CD4-positive, alpha-beta T cell (primary cell): Measurements from ENCODE around the gene PGF. TPM values are rescaled to one million over a fixed set of nuclear protein-coding genes. Genes with fewer than 3 reads are reported as not detected.

Experiments used
- ATAC-seq: fragments of 200-7000 bp; cut with Tn5 transposase; one replicate; pipeline ENCODE4 v1.10.0; 2022; ENCODE audit warnings: mild to moderate bottlenecking; ENCODE audit not compliant: poor library complexity
- CTCF ChIA-PET: fragments of 350-600 bp; sonication (Branson Sonifier 250); formaldehyde crosslinking; loops from one replicate; lab custom pipeline; 2021; ENCODE audit warnings: antibody characterized with exemption, inconsistent platforms; lab: Charles Lee
- POLR2A ChIA-PET: fragments of 350-600 bp; sonication (Branson Sonifier 250); formaldehyde crosslinking; loops from one replicate; lab custom pipeline; 2021; ENCODE audit warnings: antibody characterized with exemption, inconsistent platforms; lab: Charles Lee
- DNase-seq, 14 experiments: peaks; one replicate each; pipeline ENCODE4 v3.0.0-alpha.2; 2013 to 2020; ENCODE audit warnings: mixed read lengths in 2 of 14
- H3K27ac ChIP-seq, 2 donors: one replicate each; pipeline versions ENCODE4 v1.5.1 to v1.7.0; 2013; ENCODE audit warnings: low read length in 2 of 2, low read depth in 1 of 2, mild to moderate bottlenecking in 1 of 2
- H3K27me3 ChIP-seq, 2 experiments: 1 replicate in 1 of 2; 2 replicates in 1 of 2; pipeline versions ENCODE4 v1.6.1 to v1.7.0; 2013; ENCODE audit warnings: low read length in 2 of 2, control low read depth in 1 of 2, mild to moderate bottlenecking in 1 of 2, moderate library complexity in 1 of 2; ENCODE audit not compliant: insufficient read depth in 2 of 2, control insufficient read depth in 1 of 2
- H3K36me3 ChIP-seq: one replicate; pipeline ENCODE4 v1.6.1; 2013; ENCODE audit warnings: low read length, control low read depth; ENCODE audit not compliant: insufficient read depth
- H3K4me1 ChIP-seq: one replicate; pipeline ENCODE4 v1.6.1; 2013; ENCODE audit warnings: low read length, control low read depth; ENCODE audit not compliant: insufficient read depth
- H3K4me3 ChIP-seq: one replicate; pipeline ENCODE4 v1.5.1; 2013; ENCODE audit warnings: mild to moderate bottlenecking, low read length, moderate library complexity
- H3K9me3 ChIP-seq, 2 experiments: 1 replicate in 1 of 2; 2 replicates in 1 of 2; pipeline versions ENCODE4 v1.6.1 to v1.7.0; 2013; ENCODE audit warnings: low read length in 2 of 2, mild to moderate bottlenecking in 2 of 2, control low read depth in 1 of 2, moderate library complexity in 1 of 2; ENCODE audit not compliant: control insufficient read depth in 1 of 2, insufficient read depth in 1 of 2
- H3K27ac Mint-ChIP-seq: one replicate; pipeline ENCODE4 v1.8.0; 2020; ENCODE audit warnings: mixed read lengths
- H3K27me3 Mint-ChIP-seq: one replicate; pipeline ENCODE4 v1.8.0; 2021; ENCODE audit warnings: mixed read lengths
- H3K36me3 Mint-ChIP-seq: one replicate; pipeline ENCODE4 v1.8.0; 2021; ENCODE audit warnings: low read depth, mixed read lengths
- H3K4me1 Mint-ChIP-seq: one replicate; pipeline ENCODE4 v1.8.0; 2021; ENCODE audit warnings: low read depth, mixed read lengths
- H3K4me3 Mint-ChIP-seq: one replicate; pipeline ENCODE4 v1.8.0; 2020; ENCODE audit warnings: mild to moderate bottlenecking, mixed read lengths
- H3K9me3 Mint-ChIP-seq: one replicate; pipeline ENCODE4 v1.8.0; 2020; ENCODE audit warnings: mixed read lengths
- intact Hi-C, 2 experiments: fragments of 100-400 bp; cut with DNase I in 1 of 2; cut with micrococcal nuclease in 1 of 2; formaldehyde crosslinking; loops; one replicate each; pipeline versions ENCODE4 v1.15.1 to v1.9.0; 2023 to 2025; cut with DNase I, micrococcal nuclease
- total RNA-seq, 174 experiments: library from RNA in 2 of 174; stranded (reverse) in 2 of 174; gene quantifications; one replicate each; pipeline ENCODE4 v1.2.3 and lab custom pipeline; 2021 to 2026
- TF ChIP-seq, protein P1 (sequence below): fragments of 200-600 bp; IDR thresholded peaks from one replicate; pipeline ENCODE4 v1.8.0; 2022; ENCODE audit warnings: antibody characterized with exemption, mild to moderate bottlenecking

Gene PGF
- total RNA-seq, 2 experiments from 2014 or later, result 0.11 TPM; not detected in 1

DNA sequence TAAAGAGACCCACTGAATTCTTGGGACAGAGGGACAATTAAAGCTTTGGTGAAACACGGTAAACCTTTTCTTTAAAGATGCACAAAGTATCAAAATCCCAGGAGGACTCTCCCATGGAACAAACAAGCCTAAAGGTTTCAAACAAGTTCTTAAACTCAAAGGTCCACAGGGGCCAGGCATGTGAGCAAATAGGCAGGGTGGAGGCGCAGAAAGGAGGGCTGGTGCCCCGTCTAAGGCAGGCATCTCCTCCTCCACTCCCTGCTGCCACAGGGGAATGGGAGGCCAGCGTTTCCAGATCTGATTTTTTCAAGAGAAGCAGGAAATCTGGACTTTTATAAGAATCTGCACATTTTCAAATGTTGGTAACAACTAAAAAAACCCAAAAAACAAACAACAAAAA lies 40.0 kb downstream of the PGF start:
- Mint-ChIP-seq H3K4me3 (no peak overlapping the region), H3K27ac (no peak overlapping the region), H3K27me3 (no peaks in the 10 kb centered on the region), H3K36me3 (no peaks in the 10 kb centered on the region), H3K4me1 (no peaks in the 10 kb centered on the region), H3K9me3 (no peaks in the 10 kb centered on the region)
- Histone ChIP-seq H3K4me3 (no peak overlapping the region), H3K27ac (no peak overlapping the region), H3K27me3 (no peaks in the 10 kb centered on the region), H3K9me3 (no peaks in the 10 kb centered on the region), H3K4me1 (no peaks in the 10 kb centered on the region), H3K36me3 (no peaks in the 10 kb centered on the region)
- TF ChIP-seq, protein P1, sequence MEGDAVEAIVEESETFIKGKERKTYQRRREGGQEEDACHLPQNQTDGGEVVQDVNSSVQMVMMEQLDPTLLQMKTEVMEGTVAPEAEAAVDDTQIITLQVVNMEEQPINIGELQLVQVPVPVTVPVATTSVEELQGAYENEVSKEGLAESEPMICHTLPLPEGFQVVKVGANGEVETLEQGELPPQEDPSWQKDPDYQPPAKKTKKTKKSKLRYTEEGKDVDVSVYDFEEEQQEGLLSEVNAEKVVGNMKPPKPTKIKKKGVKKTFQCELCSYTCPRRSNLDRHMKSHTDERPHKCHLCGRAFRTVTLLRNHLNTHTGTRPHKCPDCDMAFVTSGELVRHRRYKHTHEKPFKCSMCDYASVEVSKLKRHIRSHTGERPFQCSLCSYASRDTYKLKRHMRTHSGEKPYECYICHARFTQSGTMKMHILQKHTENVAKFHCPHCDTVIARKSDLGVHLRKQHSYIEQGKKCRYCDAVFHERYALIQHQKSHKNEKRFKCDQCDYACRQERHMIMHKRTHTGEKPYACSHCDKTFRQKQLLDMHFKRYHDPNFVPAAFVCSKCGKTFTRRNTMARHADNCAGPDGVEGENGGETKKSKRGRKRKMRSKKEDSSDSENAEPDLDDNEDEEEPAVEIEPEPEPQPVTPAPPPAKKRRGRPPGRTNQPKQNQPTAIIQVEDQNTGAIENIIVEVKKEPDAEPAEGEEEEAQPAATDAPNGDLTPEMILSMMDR, result no peak
- DNase-seq (no peak), ATAC-seq (no peak)
- POLR2A ChIA-PET, result no interaction called here
- CTCF ChIA-PET, result no interaction called here
- intact Hi-C loops, result loop anchor here in 1 of 2 experiments (2.0 kb wide), 1 partner anchor 173 kb away; no protein-coding TSS in a partner anchor

DNA sequence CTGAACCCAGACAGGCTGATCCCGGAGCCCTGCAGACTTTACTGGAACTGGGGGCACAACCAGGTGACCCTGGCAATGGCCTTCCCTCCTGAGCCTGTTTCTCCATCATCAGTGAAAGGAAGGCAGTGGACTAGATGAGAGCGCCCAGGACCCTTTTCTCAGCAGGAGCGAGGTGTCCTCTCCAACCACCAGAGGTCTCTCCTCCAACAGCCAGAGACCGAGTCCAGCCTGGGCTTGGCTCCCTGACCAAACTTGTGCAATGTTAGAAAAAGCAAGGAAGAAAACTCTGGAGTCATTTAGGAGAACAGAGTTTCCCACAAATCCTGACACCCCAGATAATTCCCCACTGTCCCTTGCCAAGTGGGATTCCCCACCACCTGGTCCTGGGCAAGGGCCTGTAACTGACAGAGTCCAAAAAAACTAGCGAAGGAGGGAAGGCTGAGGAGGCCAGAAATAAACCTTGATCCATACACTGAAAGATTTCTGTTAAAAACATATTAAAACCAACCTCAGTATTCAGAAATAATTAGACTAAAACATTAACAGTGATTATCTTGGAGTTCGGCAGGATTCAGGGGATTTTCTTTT lies 41.3 kb downstream of the PGF start:
- Histone ChIP-seq H3K4me1 (no peaks in the 10 kb centered on the region), H3K36me3 (no peaks in the 10 kb centered on the region), H3K27ac (no peak overlapping the region), H3K9me3 (no peaks in the 10 kb centered on the region), H3K27me3 (no peaks in the 10 kb centered on the region), H3K4me3 (no peak overlapping the region)
- Mint-ChIP-seq H3K4me3 (no peak overlapping the region), H3K27me3 (no peaks in the 10 kb centered on the region), H3K9me3 (no peaks in the 10 kb centered on the region), H3K27ac (no peak overlapping the region), H3K36me3 (no peaks in the 10 kb centered on the region), H3K4me1 (no peaks in the 10 kb centered on the region)
- ChIA-PET POLR2A (no interaction called here), CTCF (no interaction called here)
- intact Hi-C loops, result loop anchor here (1.0 to 2.0 kb wide), 2 partner anchors 174 to 175 kb away; no protein-coding TSS in a partner anchor
- no peak for ATAC-seq
- DNase-seq, result peak in 3 of 14 experiments; percentile 19 to 29 (median 25)
- TF ChIP-seq, protein P1, result peak; percentile 31

DNA sequence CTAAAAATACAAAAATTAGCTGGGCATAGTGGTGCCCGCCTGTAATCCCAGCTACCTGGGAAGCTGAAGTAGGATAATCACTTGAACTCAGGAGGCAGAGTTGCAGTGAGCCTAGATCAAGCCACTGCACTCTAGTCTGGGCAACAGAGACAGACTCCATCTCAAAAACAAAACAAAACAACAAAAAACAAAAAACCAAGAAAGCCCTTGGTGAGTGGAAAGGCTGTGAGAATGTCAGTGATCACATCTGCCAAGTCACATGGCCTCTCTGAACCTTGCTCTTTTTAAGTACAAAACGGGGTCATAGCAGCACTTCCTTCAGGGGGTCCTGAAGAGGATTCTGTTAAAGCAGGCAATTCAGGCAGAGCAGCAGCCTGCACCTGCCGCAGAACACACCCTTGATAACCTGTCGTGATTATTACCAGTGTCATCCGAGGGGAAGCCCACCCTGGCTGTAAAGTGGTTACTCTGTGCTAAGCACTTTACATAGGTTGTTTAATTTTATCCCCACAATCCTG lies 41.9 kb downstream of the PGF start:
- ChIA-PET POLR2A (no interaction called here), CTCF (no interaction called here)
- TF ChIP-seq, protein P1, result no peak
- no peaks in the 10 kb centered on the region for H3K27me3 ChIP-seq
- H3K4me3 ChIP-seq, result no peak overlapping the region
- H3K36me3 ChIP-seq, result no peaks in the 10 kb centered on the region
- Mint-ChIP-seq H3K36me3 (no peaks in the 10 kb centered on the region), H3K9me3 (no peaks in the 10 kb centered on the region), H3K4me3 (no peak overlapping the region), H3K4me1 (no peaks in the 10 kb centered on the region), H3K27me3 (no peaks in the 10 kb centered on the region), H3K27ac (no peak overlapping the region)
- no peaks in the 10 kb centered on the region for H3K4me1 ChIP-seq
- DNase-seq (no peak), ATAC-seq (no peak)
- intact Hi-C loops, result no loop called here
- H3K9me3 ChIP-seq, result no peaks in the 10 kb centered on the region
- no peak overlapping the region for H3K27ac ChIP-seq
